HG03280 (cell line): ENCODE results near the gene ASB17.
A peak's percentile ranks its signal among the peaks of the same experiment; 100 is the strongest.
"Not testable (repeated sequence)": the region's sequence is repeated elsewhere in the genome, so short reads cannot be mapped to it uniquely, and the experiment has no call there.

Experiments used
- ATAC-seq: cut with Tn5 transposase; IDR thresholded peaks from one replicate; pipeline ENCODE4 v1.9.1; 2021; ENCODE audit warnings: mild to moderate bottlenecking, moderate library complexity; ENCODE audit not compliant: unreplicated experiment

Gene ASB17, protein sequence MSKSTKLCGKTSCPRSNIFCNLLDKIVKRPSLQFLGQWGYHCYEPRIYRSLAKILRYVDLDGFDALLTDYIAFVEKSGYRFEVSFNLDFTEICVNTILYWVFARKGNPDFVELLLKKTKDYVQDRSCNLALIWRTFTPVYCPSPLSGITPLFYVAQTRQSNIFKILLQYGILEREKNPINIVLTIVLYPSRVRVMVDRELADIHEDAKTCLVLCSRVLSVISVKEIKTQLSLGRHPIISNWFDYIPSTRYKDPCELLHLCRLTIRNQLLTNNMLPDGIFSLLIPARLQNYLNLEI

DNA sequence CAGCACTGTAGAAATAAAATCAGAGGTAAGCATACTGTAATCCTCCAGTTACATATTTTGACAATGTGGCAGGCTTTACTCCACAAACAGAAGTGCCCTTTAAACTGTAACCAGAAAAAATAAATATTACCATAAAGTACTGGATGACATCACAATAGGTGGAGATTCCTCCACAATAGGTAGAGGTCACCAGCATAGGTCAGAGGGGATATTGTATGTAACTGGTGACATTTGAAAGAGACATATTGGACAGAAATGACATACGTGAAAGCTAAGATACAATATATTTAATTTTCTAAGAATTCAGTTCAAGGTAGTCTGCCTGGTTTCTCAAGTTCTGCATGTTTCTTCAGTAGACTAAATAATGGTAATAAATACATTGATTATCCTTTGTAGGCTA, at the start of gene ASB17:
Gene ASB17 (minus strand): TSS at position 101 of the 400 bp plus-strand sequence. CDS start 113 bp downstream, outside the sequence.
- no peak for ATAC-seq

DNA sequence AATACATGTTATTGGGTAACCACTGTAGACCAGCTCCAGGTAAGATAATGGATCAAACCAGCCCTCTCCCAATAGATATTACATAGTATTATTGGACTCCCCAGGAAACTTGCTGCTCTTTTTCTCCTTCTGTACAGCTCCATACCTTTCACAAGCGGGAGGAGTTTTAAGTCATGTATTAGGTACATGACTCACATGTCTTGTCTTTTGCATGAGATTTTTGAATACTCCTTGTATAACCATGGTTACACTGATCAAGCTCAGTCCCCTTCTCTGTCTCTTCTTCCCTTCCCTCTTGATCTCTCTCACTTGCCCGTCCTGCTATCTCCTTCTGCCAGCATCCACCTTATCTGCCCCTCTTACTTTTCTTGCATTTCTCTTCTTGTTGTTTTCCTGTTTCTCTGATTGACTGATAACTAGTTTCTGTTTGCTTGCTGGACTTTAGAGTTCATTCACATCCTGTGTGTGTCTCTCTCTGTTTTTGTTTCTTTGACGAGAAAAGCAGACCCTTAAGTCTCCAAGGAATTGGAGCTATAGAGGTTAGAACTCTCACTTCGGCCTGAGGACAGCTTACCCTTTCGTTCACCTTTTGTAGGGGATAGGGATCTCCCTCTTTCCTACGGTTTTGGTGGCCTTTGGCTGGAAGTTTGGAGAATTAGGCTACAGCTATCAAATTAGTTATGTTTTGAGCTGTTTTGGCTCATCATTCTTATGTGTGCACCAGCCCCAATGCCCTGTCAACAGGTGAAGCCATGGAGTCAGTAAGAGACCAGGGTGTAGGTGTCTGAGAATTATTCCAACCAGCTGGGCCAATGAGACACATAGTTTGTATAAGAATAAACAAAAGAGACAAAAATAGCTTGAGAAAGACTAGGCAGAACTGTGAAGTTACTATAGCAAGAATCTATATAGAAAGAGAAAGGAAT, 49.0 kb upstream of the ASB17 start:
- ATAC-seq: peak; percentile 58

DNA sequence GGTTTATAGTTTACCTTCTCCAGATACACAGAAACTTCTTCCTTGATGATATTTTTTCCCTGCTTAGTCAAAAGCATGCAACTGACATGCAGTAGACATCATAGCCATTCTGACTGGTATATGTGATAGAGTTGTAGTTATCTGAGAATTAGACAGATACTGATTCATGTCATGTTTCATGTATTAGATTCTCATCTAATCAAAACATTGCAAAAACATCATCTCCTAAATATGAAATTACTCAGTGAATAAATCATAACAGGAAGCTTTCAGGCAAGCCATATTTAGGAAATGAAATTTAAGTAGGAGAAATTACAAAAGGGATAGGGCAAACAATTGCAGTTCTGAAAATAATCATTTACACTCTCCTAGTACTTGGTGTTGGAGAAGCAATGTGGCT, 38.4 kb upstream of the ASB17 start:
- ATAC-seq: no peak

DNA sequence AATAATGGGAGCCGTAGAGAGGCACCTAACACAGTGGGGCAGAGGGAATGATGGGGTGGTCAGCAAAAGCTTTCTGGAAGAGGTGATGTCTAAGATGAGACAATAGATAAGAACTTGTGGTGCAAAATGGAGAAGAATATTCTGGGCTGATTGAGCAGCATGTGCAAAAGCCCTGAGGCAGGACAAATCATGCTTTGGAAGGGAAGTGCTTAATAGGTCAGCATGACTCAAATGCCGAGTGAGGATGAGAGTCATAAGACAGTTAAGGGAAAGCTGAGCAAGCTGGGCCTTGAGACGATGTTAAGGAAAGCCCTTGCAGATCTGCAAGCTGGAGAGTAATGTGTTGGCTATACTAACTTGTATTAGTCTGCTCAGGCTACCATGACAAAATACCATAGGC, 37.3 kb upstream of the ASB17 start:
- no peak for ATAC-seq

DNA sequence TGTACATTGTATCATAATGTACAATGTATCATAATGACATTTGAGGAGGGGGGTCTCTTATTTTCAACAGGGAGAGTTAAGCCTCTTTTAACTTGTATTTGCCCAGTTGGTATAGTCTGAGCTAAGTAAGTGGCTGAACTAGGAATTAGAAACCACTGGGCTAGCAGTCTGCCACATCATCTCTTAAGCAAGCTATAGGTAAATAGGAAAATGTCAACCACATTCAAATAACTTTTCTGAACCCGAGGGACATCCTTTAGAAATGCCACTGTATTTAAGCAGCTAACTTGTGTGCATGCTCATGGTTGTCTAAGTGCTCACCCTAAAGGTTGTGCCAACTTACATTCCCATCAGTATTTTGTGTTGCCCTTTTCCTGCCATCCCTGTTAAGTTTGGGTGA, 35.5 kb upstream of the ASB17 start:
- no peak for ATAC-seq

DNA sequence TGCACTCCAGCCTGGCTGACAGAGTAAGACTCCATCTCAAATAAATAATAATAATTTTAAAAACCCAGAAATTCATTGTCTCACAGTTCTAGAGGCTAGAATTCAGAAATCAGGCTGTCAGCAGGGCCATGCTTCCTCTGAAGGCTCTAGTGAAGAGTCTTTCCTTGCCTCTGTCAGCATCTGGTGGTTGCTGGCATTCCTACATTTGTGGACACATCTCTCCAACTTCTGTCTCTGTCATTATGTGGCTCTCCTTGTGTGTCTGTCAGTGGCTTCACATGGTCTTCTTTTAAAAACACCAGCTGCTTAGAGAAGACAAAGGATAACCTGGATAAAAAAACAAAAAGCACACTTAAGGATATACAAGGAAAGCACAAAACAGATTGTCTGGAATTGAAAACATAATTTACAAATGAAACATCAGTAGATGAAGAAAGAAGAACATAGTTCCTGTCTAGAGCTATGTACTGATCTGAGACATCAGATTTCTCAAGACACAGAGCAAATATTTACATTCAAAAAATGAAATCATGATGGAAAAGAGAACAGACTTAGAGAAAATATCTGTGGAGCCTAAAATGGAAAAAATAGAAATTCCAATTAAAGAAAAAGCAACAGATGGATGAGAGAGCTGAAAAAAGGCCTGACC, 32.7 kb upstream of the ASB17 start:
- no peak for ATAC-seq

DNA sequence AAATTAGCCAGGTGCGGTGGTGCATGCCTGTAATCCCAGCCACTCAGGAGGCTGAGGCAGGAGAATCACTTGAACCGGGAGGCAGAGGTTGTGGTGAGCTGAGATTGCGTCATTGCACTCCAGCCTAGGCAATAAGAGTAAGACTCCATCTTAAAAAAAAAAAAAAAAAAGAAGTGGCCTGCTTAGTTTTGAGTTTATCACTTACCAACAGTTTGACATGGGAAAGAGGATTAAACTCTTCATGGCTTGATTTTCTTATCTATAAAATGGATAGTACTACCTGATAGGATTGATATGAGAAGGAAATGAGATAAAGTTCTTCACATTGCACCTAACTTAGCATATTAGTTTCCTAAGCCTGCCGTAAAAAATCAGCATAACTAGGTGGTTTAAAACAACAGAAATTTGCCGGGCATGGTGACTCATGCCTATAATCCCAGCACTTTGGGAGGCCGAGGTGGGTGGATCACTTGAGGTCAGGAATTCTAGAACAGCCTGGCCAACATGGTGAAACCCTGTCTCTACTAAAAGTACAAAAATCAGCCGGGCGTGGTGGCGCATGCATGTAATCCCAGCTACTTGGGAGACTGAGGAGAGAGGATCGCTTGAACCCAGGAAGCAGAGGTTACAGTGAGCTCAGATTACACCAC, 32.0 kb upstream of the ASB17 start:
- ATAC-seq: not testable (repeated sequence)

DNA sequence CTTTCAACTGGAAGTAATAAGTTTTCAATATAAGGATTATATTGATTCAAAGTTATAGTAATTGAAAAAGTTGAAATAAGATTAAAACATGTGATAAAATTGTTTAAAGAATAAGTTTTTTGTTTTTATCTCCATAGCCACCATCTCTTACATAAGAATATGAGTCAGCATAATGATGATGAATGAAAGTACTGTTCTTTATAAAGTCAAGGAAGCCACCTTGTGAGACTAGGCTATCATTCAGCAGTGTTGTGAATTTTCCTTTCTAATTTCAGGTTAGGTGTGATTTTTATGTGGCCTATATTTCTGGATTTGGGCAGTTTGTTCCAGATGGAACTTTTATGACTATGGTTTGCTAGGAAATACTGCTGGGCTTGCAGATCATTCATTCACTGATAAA, 22.4 kb upstream of the ASB17 start:
- ATAC-seq: no peak

DNA sequence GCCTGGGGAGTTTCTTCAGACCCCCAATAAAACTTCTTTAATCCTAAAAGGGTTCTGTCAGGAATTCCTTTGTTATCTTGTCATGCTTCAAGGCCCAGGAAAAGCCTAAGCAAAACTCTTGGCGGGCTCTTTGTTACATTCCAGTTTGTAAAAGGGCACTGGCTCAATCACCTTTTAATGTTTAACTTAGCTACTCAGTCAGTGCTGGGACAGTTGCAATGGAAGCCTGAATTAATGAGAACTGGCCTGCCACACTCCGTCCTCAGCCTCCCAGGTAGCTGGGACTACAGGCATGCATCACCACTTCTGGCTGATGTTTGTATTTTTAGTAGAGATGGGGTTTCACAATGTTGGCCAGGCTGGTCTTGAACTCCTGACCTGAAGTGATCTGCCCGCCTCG, 21.3 kb upstream of the ASB17 start:
- no peak for ATAC-seq

DNA sequence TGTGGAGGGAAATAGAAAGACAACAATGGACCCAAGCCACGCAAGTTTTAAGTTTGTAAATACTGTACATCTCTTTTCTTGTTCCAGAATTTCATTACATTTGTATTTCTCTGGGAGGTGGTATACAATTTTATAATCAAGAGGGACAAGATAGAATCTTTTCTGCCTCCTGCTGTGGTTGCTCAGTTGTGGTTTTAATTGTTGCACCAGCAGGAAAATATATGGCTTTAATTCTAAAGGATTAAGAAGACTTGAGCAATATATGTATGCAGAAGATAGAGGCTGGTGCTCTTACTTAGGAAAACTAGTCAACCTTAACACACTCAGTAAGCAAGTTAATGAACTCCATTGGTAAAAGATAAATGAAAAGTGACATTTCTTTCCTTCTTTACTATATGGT, 19.8 kb upstream of the ASB17 start:
- ATAC-seq: no peak

DNA sequence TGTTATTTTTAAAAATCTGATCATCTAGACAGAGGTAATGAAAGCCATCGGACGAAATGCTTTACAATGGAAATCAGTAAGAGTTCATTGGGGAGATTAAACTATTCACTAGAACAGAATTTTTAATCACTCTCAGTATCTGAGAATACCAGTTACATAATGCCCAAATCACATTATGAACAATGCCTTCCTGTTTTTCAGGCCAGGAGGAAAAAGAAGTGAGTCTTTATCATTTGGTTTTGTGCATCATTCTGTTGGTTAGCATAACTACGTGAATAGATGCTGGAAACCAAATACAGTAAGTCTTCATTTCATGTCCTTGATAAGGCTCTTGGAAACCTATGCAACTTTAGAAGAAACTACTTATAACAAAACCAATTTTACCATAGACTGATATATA, 18.0 kb upstream of the ASB17 start:
- no peak for ATAC-seq

DNA sequence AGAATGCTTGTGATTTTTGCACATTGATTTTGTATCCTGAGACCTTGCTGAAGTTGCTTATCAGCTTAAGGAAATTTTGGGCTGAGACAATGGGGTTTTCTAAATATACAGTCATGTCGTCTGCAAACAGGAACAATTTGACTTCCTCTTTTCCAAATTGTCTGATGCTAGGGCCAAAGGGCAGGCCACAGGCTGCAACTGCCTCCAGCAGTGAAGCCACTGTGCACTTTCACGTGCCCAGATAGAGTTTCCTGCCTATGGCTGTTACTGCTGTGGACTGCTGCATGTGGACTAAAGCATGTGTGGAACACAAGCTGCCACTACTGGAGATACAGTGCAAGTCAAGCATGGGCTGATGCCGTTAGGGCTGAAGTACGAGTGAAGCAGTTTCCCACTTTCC, 10.8 kb upstream of the ASB17 start:
- ATAC-seq: not testable (repeated sequence)

DNA sequence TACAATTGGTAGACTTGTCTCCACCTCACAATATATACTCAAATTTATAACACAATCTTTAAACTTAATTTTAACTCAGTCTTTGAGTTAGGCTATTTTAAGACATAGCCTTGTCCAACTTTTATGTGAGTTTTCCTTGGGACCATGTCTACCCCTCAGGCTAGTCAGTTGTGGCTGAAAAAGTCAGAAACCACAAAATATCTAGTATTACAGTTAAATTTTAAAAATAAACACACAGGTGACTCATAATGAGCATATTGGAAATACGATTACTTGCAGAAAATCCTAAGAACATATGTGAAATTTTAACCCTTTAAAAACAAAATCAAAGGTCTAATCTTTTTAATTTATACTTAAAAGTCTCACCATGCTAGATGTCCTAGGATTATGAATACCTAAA, 4.8 kb upstream of the ASB17 start:
- no peak for ATAC-seq

DNA sequence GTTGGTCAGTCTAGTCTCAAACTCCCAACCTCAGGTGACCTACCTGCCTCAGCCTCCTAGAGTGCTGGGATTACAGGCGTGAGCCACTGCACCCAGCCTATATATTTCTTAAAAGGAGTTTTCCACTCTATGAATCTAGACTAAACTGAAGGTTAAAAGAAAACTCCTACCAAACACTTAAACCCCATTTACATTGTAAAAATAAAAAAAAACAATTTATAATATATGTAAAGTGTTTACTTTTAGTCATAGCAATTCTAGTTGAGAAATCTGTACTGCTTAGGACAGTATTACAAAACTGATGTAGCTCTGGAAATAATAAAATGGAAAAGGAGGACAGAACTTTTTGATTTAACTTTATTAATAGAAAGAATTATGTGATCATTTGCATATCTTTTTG, 9.5 kb downstream of the ASB17 start:
- no peak for ATAC-seq

DNA sequence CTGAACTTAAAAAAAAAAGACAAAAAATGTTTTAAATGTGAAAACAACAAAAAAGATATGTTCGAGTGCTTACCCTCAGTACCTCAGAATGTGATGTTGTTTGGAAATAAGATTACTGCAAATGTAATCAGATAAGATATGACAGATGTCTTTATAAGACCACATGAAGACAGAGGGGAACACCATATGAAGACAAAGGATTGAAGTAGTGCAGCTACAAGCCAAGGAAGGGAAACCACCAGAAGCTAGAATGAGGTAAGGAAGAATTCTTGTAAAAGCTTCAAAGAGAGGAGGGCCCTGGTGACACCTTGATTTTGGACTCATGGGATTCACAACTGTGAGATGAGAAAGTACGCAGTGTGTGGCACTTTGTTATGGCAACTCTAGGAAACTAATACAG, 15.4 kb downstream of the ASB17 start:
- no peak for ATAC-seq

DNA sequence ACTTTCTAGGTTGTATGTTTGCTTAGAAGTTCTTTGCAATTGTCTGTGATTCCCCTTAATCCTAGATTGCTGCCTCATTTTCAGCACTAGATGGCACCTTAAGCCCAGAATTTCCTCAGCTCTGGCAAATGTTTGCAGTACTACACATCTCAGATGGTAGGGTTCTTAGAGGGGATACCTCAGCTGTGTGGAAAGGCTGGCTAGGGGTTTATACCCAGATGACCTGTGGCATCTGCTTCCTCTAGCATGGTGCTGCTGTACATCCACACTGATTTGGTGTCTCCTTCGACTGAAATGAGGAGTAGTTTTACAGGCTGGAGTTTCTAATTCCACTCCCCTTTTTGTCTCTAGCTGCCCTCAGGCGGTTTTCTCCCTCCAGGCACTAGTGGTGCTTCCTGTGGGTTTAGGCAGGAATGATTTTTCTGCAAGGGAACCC, 23.5 kb downstream of the ASB17 start:
- ATAC-seq: peak; percentile 69

DNA sequence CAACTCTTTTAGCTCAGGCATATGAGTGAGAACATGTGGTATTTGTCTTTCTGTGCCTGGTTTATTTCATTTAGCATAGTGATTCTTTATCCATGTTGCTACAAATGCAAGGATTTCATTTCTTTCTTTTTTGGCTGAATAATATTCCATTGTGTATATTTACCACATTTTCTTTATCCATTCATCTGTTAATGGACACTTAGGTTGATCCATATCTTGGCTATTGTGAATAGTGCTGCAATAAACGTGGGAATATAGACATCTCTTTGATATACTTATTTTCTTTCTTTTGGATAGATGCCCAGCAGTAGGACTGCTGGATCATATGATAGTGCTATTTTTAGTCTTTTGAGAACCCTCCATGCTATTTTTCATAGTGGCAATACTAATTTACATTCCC, 30.8 kb downstream of the ASB17 start:
- ATAC-seq: no peak

DNA sequence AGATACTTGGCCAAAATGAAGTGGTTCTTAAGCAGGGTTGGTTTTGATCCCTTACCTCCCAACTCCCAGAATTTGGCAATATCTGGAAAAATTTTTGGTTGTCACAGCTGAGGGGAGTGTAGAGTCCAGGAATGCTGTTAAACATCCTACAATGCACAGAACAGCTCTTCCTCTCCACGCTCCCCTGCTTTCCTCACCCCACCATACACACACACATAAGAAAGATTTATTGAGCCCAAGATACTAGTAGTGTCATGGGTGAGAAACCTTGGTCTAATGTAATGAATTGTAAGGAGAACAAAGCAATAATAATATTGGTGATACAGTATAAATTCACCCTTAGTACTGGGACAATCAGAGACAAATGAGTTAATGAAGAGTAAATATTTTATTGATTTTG, 47.8 kb downstream of the ASB17 start:
- ATAC-seq: no peak

DNA sequence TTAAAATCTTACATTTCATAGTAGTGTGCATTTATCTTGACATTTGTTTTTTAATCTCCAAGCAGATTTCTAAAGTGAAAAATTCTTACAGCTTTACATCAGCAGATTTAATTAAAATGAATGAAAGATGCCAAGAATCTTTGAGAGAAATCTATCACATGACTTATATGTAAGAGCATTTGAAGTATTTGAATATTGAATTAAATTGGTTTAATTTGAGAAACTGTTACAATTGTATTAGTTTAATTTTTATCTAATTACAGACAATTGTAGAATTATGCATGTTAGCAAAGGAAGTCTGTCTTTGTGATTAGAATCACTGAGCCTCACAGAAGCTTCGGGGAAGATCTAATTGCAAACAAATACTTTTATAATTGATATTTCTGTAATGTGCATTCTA, 52.2 kb downstream of the ASB17 start:
- no peak for ATAC-seq

DNA sequence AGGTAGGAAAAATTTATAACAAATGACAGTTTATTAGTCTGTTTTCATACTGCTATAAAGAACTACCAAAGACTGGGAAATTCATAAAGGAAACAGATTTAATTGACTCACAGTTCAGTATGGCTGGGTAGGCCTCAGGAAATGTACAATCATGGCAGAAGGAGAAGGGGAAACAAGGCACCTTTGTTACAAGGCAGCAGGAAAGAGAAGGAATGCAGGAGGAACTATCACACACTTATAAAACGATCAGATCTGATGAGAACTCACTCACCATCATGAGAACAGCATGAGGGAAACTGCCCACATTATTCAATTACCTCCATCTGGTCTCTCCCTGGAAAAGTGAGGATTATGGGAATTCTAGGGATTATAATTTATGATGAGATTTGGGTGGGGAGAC, 61.3 kb downstream of the ASB17 start:
- ATAC-seq: no peak
